Measurements from ENCODE around the gene SNX14. TPM values are rescaled to one million over a fixed set of nuclear protein-coding genes. Genes with fewer than 3 reads are reported as not detected.
"Not testable (repeated sequence)": the region's sequence is repeated elsewhere in the genome, so short reads cannot be mapped to it uniquely, and the experiment has no call there.

Gene SNX14
- total and polyA plus RNA-seq, 2 of the 13 experiments (the other 11 are each of a cell fraction or from before 2014, with no cell fraction given): 83.5 to 112 TPM

- ChIA-PET CTCF (ENCODE audit: low intra/inter-chr PET ratio, low total read pairs) (no interaction called here), POLR2A (interaction anchor here (1.1 to 1.6 kb wide), 2 partner anchors 8 to 11 kb away, joined by 5 to 14 read pairs; partner anchors contain the start of gene SYNCRIP)
- Histone ChIP-seq H3K79me2 (ENCODE audit: insufficient read depth, low read length) (peaks cover 85% of the 10 kb centered on the region), H3K27me3 (ENCODE audit: control insufficient read depth in 1 of 2, insufficient read depth in 2 of 2, low read length in 2 of 2) (no peaks in the 10 kb centered on the region), H2AFZ (ENCODE audit: low read length) (no peak overlapping the region), H3K36me3 (replicated peaks in 1 of 2; ENCODE audit: control insufficient read depth in 1 of 2, insufficient read depth in 2 of 2, low read length in 2 of 2) (peaks cover 24 to 88% of the 10 kb centered on the region in 2 experiments), H3K9me3 (ENCODE audit: low read length) (no peaks in the 10 kb centered on the region), H3K27ac (ENCODE audit: extremely low read length, insufficient read depth, low read length) (no peak overlapping the region), H4K20me1 (ENCODE audit: insufficient read depth, low read length) (peaks cover 44% of the 10 kb centered on the region), H3K4me2 (ENCODE audit: low read depth, low read length) (no peak overlapping the region), H3K4me1 (ENCODE audit: insufficient read depth, low read length) (peaks cover 27% of the 10 kb centered on the region), H3K9ac (ENCODE audit: insufficient read depth, low read depth, low read length) (no peak overlapping the region), H3K4me3 (replicated peaks in 1 of 3; ENCODE audit: insufficient read depth in 1 of 3, low read depth in 2 of 3, low read length in 3 of 3) (no peak overlapping the region)
- no peak for FAIRE-seq
- TF ChIP-seq RERE (CRISPR knock-in tag; IDR thresholded peaks at IDR 0.05; ENCODE audit: low read depth) (no peak), ZNF121 (CRISPR knock-in tag; IDR thresholded peaks at IDR 0.05) (peak; percentile 79), NKX3-1 (CRISPR knock-in tag; IDR thresholded peaks at IDR 0.05) (no peak)
- WGBS (ENCODE audit: low lambda C conversion rate): 91% methylated on average over 6 of the region's 6 CpGs
- no TSS peak for BruUV-seq (replicated peaks)
- in situ Hi-C loops (cut with HindIII; ENCODE audit: extremely low pct_ligation_motif_present, low pct_unique_long_range_greater_than_20kb) (no loop called here), intact Hi-C loops (cut with micrococcal nuclease; ENCODE audit: unreplicated experiment) (no loop called here)
- ATAC-seq: no peak; the same call in 2 of the 3 replicates
- DNase-seq (ENCODE audit: low spot score): no peak
Observed at GRCh38 chr6:85632164-85632942, 38.7 kb upstream of the SNX14 start.

- in situ Hi-C loops (cut with HindIII; ENCODE audit: extremely low pct_ligation_motif_present, low pct_unique_long_range_greater_than_20kb); H3K4me2 ChIP-seq (ENCODE audit: low read depth, low read length); H3K27me3 ChIP-seq (ENCODE audit: control insufficient read depth in 1 of 2, insufficient read depth in 2 of 2, low read length in 2 of 2); BruUV-seq (replicated peaks); H3K9ac ChIP-seq (ENCODE audit: insufficient read depth, low read depth, low read length); ATAC-seq; H3K27ac ChIP-seq (ENCODE audit: extremely low read length, insufficient read depth, low read length); H3K9me3 ChIP-seq (ENCODE audit: low read length); H3K4me3 ChIP-seq (replicated peaks in 1 of 3; ENCODE audit: insufficient read depth in 1 of 3, low read depth in 2 of 3, low read length in 3 of 3); H2AFZ ChIP-seq (ENCODE audit: low read length); DNase-seq (ENCODE audit: low spot score); FAIRE-seq; intact Hi-C loops (cut with micrococcal nuclease; ENCODE audit: unreplicated experiment); CTCF ChIA-PET (ENCODE audit: low intra/inter-chr PET ratio, low total read pairs): not testable (repeated sequence)
- WGBS (ENCODE audit: low lambda C conversion rate): 92% methylated on average over 3 of the region's 5 CpGs
- POLR2A ChIA-PET: interaction anchor here (1.1 to 1.6 kb wide), 3 partner anchors 10 to 47 kb away, joined by 4 to 14 read pairs (median 5); partner anchors contain the start of gene SYNCRIP
- Histone ChIP-seq H3K36me3 (replicated peaks in 1 of 2; ENCODE audit: control insufficient read depth in 1 of 2, insufficient read depth in 2 of 2, low read length in 2 of 2) (peaks cover 24 to 87% of the 10 kb centered on the region in 2 experiments), H3K4me1 (ENCODE audit: insufficient read depth, low read length) (peaks cover 17% of the 10 kb centered on the region), H4K20me1 (ENCODE audit: insufficient read depth, low read length) (peaks cover 46% of the 10 kb centered on the region), H3K79me2 (ENCODE audit: insufficient read depth, low read length) (peaks cover 85% of the 10 kb centered on the region)
Observed at GRCh38 chr6:85631117-85631516, 37.5 kb upstream of the SNX14 start.

All from HepG2 (cell line).